PC-3 (cell line): ENCODE measurements around the gene SBNO2.

ENCODE experiments used
- CTCF ChIP-seq: fragments of 300-600 bp; sonication (generic); conservative IDR thresholded peaks from 2 replicates; pipeline ENCODE4 v1.5.1; 2017; ENCODE audit warnings: antibody characterized with exemption, low read depth, mild to moderate bottlenecking, low read length
- EZH2 ChIP-seq: fragments of 300-600 bp; sonication (generic); IDR thresholded peaks from one replicate; pipeline ENCODE4 v1.6.1; 2017; ENCODE audit warnings: antibody characterized with exemption, mild to moderate bottlenecking, low read length; ENCODE audit not compliant: unreplicated experiment

- no peak for TF ChIP-seq CTCF
- TF ChIP-seq EZH2 = no peak
Observed at GRCh38 chr19:1167687-1168571, 6.1 kb downstream of the SBNO2 start.
